BLaER1 (cell line): ENCODE data around the gene HEATR5A.

Experiments
- H3K27ac ChIP-seq: shearing (Covaris generic); formaldehyde crosslinking; 2 replicates; pipeline ENCODE4 v1.8.1; 2022
- H3K27me3 ChIP-seq: shearing (Covaris generic); formaldehyde crosslinking; 2 replicates; pipeline ENCODE4 v1.8.1; 2022
- H3K36me3 ChIP-seq: shearing (Covaris generic); formaldehyde crosslinking; 2 replicates; pipeline ENCODE4 v1.8.1; 2022
- H3K4me1 ChIP-seq: shearing (Covaris generic); formaldehyde crosslinking; 2 replicates; pipeline ENCODE4 v1.8.1; 2022
- H3K4me2 ChIP-seq: shearing (Covaris generic); formaldehyde crosslinking; 2 replicates; pipeline ENCODE4 v1.8.1; 2022
- H3K4me3 ChIP-seq: shearing (Covaris generic); formaldehyde crosslinking; 2 replicates; pipeline ENCODE4 v1.8.1; 2022
- H3K9ac ChIP-seq: shearing (Covaris generic); formaldehyde crosslinking; 2 replicates; pipeline ENCODE4 v1.8.1; 2022
- H3K9me3 ChIP-seq: shearing (Covaris generic); formaldehyde crosslinking; 2 replicates; pipeline ENCODE4 v1.8.1; 2022
- H4K20me1 ChIP-seq: shearing (Covaris generic); formaldehyde crosslinking; 2 replicates; pipeline ENCODE4 v1.8.1; 2022
- Cebpa-rat ChIP-seq: shearing (Covaris generic); IDR thresholded peaks from 2 replicates; pipeline ENCODE4 v1.8.1; 2022

The HEATR5A gene

GRCh38 chr14:31428011-31428410 is 7.7 kb upstream of the HEATR5A start:
- no peaks in the 10 kb centered on the region for H3K27me3 ChIP-seq
- no peaks in the 10 kb centered on the region for H3K4me1 ChIP-seq
- peaks cover 20% of the 10 kb centered on the region for H3K9me3 ChIP-seq
- H3K9ac ChIP-seq = no peak overlapping the region
- peaks cover 7% of the 10 kb centered on the region; the same call in 1 of the 2 replicates for H3K36me3 ChIP-seq
- H4K20me1 ChIP-seq = no peaks in the 10 kb centered on the region
- H3K4me3 ChIP-seq = no peak overlapping the region
- H3K27ac ChIP-seq = no peak overlapping the region
- TF ChIP-seq Cebpa-rat = no peak
- H3K4me2 ChIP-seq = no peak overlapping the region

GRCh38 chr14:31426663-31427062 is 6.3 kb upstream of the HEATR5A start:
- Histone ChIP-seq H3K4me1 (no peaks in the 10 kb centered on the region), H3K27ac (no peak overlapping the region), H3K4me3 (no peak overlapping the region), H4K20me1 (no peaks in the 10 kb centered on the region), H3K9me3 (peaks cover 6% of the 10 kb centered on the region), H3K36me3 (peaks cover 1% of the 10 kb centered on the region; the same call in 1 of the 2 replicates), H3K27me3 (no peaks in the 10 kb centered on the region), H3K4me2 (no peak overlapping the region), H3K9ac (no peak overlapping the region)
- no peak for TF ChIP-seq Cebpa-rat

- Histone ChIP-seq H3K4me2 (no peak overlapping the region), H3K27me3 (no peaks in the 10 kb centered on the region), H4K20me1 (no peaks in the 10 kb centered on the region), H3K36me3 (no peaks in the 10 kb centered on the region), H3K4me3 (no peak overlapping the region), H3K9ac (no peak overlapping the region), H3K4me1 (0 out of 2 replicates have a peak, but pooled peaks cover 2% of the 10 kb centered on the region), H3K27ac (no peak overlapping the region), H3K9me3 (no peaks in the 10 kb centered on the region)
- TF ChIP-seq Cebpa-rat = no peak
These were observed 5.6 kb upstream of the HEATR5A start for GRCh38 chr14:31425905-31426304.

DNA sequence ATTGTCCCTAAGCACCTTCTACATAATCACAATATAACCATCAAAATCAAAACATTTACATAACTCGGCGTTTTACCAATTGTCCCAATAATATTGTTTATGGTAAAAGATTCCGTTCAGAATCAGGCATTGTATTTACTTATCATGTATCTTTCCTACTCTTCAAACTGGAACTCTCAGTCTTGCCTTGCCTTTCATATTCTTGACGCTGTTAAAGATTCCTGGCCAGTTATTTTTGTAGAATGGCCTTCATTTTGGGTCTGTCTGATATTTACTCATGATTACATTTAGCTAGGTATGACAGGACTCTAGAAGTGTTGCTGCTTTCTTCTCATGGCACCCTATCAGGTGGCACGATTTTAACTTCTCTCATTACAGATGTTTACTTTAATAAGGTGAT is 850 bp upstream of the HEATR5A start:
- no peak overlapping the region for H3K4me3 ChIP-seq
- no peak overlapping the region for H3K27ac ChIP-seq

DNA sequence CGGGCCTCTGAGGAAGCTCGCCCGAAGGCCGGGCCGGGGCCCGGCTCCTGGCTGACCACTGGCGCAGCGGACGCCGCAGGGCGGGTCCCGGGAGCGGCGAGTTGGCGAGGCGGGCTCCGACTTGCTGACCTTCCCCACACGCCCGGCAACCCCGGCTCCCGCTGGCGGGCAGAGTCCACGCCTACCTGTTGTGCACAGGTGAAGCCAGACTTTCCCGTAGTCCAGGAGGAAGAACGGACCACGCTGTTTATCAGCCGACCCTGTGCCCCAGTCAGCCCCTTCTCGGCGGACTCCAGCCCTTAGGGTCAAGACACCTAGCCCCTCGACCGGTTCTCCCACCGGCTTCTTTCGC is 407 bp downstream of the HEATR5A start:
- H3K4me2 ChIP-seq = peak overlapping the region; percentile 95
- peak overlapping the region; percentile 66 for H3K27ac ChIP-seq
- 0 out of 2 replicates have a peak, but pooled peaks cover 6% of the 10 kb centered on the region for H4K20me1 ChIP-seq
- peak overlapping the region; percentile 92 for H3K4me3 ChIP-seq
- peaks cover 11% of the 10 kb centered on the region; the same call in 1 of the 2 replicates for H3K27me3 ChIP-seq
- no peaks in the 10 kb centered on the region for H3K9me3 ChIP-seq
- H3K36me3 ChIP-seq = no peaks in the 10 kb centered on the region
- peaks cover 13% of the 10 kb centered on the region for H3K4me1 ChIP-seq
- H3K9ac ChIP-seq = peak overlapping the region; percentile 83
- TF ChIP-seq Cebpa-rat = no peak

More for the DNA sequence above, 850 bp upstream of the HEATR5A start:
- Histone ChIP-seq H3K36me3 (no peaks in the 10 kb centered on the region), H3K9me3 (no peaks in the 10 kb centered on the region), H3K4me2 (peak overlapping the region; percentile 95), H3K27me3 (peaks cover 11% of the 10 kb centered on the region; the same call in 1 of the 2 replicates), H4K20me1 (0 out of 2 replicates have a peak, but pooled peaks cover 6% of the 10 kb centered on the region), H3K9ac (no peak overlapping the region), H3K4me1 (peaks cover 13% of the 10 kb centered on the region)
- TF ChIP-seq Cebpa-rat = no peak

DNA sequence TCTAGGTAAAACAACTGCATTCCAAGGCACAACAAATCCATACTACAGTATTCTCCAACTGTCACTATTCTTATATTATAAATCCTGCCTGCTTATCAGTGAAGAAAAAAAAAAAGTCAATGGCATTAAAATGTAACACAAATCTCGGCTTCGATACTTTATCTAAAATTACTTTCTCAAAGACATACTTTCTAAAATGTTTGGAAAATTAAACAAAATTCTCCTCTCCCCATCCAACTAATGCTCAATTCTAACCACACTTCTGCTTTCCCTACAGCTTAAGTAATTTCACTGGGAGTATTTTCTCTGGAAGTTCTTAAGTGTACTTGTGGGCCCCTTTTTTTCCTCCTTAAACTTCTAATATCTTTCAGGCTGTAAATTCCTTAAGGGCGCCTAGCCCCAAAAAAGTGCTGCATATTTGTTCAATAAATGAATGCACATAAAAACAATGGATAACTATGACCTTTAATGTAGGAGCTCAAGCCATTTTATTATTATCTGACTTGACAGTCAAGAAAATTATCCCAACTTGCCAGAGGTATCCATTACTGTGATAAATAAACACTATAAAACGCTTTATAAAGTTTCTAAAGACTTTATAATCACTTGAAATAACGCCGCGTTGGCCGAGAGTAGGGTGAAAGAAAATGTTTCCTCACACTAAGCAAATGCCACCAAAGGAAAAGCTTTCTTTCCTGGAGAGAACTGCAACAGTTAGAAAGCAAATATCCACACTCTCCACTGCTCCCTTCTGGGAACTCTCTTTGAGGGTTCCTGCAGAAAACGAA is 977 bp downstream of the HEATR5A start:
- H3K4me1 ChIP-seq = peaks cover 13% of the 10 kb centered on the region
- H3K4me3 ChIP-seq = peak overlapping the region; percentile 92
- H4K20me1 ChIP-seq = 0 out of 2 replicates have a peak, but pooled peaks cover 6% of the 10 kb centered on the region
- no peaks in the 10 kb centered on the region for H3K36me3 ChIP-seq
- peaks cover 11% of the 10 kb centered on the region; the same call in 1 of the 2 replicates for H3K27me3 ChIP-seq
- H3K9me3 ChIP-seq = no peaks in the 10 kb centered on the region
- H3K9ac ChIP-seq = peak overlapping the region; percentile 83
- TF ChIP-seq Cebpa-rat = no peak
- peak overlapping the region; percentile 66 for H3K27ac ChIP-seq
- H3K4me2 ChIP-seq = peak overlapping the region; percentile 95

DNA sequence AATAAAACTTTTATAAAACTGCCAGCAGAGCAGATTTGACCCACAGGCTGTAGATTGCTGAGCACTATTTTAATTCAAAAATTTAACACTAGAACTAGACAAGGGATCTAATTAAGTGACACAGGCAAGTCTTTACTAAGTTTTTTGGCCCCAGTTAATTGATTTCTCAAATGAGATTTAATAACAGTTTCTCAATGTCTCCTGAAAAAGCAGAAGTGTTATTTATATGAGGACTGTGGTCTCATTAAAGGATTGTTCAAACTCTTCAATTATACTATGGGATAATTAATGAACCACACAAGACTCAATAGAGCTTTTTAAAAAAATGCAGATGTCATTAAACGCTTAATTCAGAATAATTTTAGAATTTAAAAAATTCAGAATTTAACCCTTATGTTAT is 1.9 kb downstream of the HEATR5A start:
- Histone ChIP-seq H4K20me1 (0 out of 2 replicates have a peak, but pooled peaks cover 6% of the 10 kb centered on the region), H3K4me3 (no peak overlapping the region), H3K27me3 (peaks cover 11% of the 10 kb centered on the region; the same call in 1 of the 2 replicates), H3K9me3 (no peaks in the 10 kb centered on the region), H3K4me1 (peaks cover 13% of the 10 kb centered on the region), H3K27ac (no peak overlapping the region), H3K4me2 (no peak overlapping the region), H3K36me3 (no peaks in the 10 kb centered on the region), H3K9ac (no peak overlapping the region)
- no peak for TF ChIP-seq Cebpa-rat

GRCh38 chr14:31414190-31414833 is 6.0 kb downstream of the HEATR5A start:
- H3K4me3 ChIP-seq = no peak overlapping the region
- no peak overlapping the region for H3K4me2 ChIP-seq
- 0 out of 2 replicates have a peak, but pooled peaks cover 4% of the 10 kb centered on the region for H4K20me1 ChIP-seq
- peaks cover 13% of the 10 kb centered on the region for H3K4me1 ChIP-seq
- no peak overlapping the region for H3K9ac ChIP-seq
- no peaks in the 10 kb centered on the region for H3K36me3 ChIP-seq
- peaks cover 4% of the 10 kb centered on the region; the same call in 1 of the 2 replicates for H3K27me3 ChIP-seq
- H3K27ac ChIP-seq = no peak overlapping the region
- TF ChIP-seq Cebpa-rat = no peak
- no peaks in the 10 kb centered on the region for H3K9me3 ChIP-seq

- no peak overlapping the region for H3K9ac ChIP-seq
- TF ChIP-seq Cebpa-rat = no peak
- H3K27ac ChIP-seq = no peak overlapping the region
- H3K4me2 ChIP-seq = no peak overlapping the region
- no peaks in the 10 kb centered on the region for H4K20me1 ChIP-seq
- no peaks in the 10 kb centered on the region for H3K36me3 ChIP-seq
- no peaks in the 10 kb centered on the region for H3K9me3 ChIP-seq
- no peaks in the 10 kb centered on the region for H3K27me3 ChIP-seq
- H3K4me1 ChIP-seq = peaks cover 8% of the 10 kb centered on the region; the same call in 1 of the 2 replicates
- no peak overlapping the region for H3K4me3 ChIP-seq
These were observed 9.1 kb downstream of the HEATR5A start for GRCh38 chr14:31411218-31411727.
